ENCODE results near the gene ATP2C2. TPM values are rescaled to one million over a fixed set of nuclear protein-coding genes. Genes with fewer than 3 reads are reported as not detected.

Gene ATP2C2
- total RNA-seq, 1 donor from 2014 or later, result 17.9 TPM

DNA sequence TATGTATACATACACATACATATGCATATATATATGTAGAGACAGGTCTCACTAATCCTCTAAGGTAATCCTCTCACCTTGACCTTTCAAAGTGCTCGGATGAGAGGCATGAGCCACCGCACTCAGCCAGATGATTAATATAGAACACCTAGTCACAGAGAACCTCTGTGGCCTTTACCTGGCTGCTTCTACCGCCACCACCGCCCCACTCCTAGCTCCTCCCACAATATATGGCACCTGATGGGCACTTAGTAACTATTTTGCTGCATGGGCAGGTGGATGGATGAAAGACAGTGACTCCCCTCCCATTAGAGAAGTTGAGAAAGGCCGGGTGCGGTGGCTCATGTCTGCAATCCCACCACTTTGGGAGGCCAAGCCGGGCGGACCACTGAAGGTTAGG lies 16.7 kb upstream of the ATP2C2 start:
- no peak for DNase-seq (ENCODE audit: low read depth)
- TF ChIP-seq, protein P1, sequence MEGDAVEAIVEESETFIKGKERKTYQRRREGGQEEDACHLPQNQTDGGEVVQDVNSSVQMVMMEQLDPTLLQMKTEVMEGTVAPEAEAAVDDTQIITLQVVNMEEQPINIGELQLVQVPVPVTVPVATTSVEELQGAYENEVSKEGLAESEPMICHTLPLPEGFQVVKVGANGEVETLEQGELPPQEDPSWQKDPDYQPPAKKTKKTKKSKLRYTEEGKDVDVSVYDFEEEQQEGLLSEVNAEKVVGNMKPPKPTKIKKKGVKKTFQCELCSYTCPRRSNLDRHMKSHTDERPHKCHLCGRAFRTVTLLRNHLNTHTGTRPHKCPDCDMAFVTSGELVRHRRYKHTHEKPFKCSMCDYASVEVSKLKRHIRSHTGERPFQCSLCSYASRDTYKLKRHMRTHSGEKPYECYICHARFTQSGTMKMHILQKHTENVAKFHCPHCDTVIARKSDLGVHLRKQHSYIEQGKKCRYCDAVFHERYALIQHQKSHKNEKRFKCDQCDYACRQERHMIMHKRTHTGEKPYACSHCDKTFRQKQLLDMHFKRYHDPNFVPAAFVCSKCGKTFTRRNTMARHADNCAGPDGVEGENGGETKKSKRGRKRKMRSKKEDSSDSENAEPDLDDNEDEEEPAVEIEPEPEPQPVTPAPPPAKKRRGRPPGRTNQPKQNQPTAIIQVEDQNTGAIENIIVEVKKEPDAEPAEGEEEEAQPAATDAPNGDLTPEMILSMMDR (IDR thresholded peaks at IDR 0.05; ENCODE audit: insufficient read depth, low read length, poor library complexity, severe bottlenecking), result no peak
- H3K27me3 ChIP-seq (ENCODE audit: control insufficient read depth, insufficient read depth, low read length), result no peaks in the 10 kb centered on the region
- no peak overlapping the region for H3K4me3 ChIP-seq (ENCODE audit: low read depth, low read length)
- no peaks in the 10 kb centered on the region for H3K36me3 ChIP-seq (ENCODE audit: control insufficient read depth, insufficient read depth, low read length)

DNA sequence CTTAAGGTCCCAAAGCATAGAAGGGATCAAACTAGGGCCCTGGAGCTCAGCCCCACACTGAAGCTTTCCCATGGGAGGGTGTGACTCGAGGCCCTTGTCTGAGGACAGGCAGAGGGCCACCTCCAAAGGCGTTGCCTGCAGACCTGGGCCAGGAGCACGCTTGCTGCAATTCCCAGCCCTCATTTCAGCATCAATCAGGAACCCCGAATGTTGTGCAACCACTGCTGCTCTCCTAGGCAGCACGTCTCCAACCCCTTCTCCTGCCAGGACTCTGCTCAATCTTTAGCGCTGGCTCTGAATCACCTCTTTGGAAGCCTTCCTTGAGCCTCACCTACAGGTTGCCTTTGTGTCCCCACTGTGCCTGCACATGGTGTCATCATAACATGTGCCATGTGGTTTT lies 14.0 kb upstream of the ATP2C2 start:
- Histone ChIP-seq H3K36me3 (ENCODE audit: control insufficient read depth, insufficient read depth, low read length) (no peaks in the 10 kb centered on the region), H3K4me3 (ENCODE audit: low read depth, low read length) (no peak overlapping the region), H3K27me3 (ENCODE audit: control insufficient read depth, insufficient read depth, low read length) (no peaks in the 10 kb centered on the region)
- TF ChIP-seq, protein P1 (IDR thresholded peaks at IDR 0.05; ENCODE audit: insufficient read depth, low read length, poor library complexity, severe bottlenecking), result no peak
- DNase-seq (ENCODE audit: low read depth), result no peak

GRCh38 chr16:84355149-84355548 lies 13.2 kb upstream of the ATP2C2 start:
- Histone ChIP-seq H3K36me3 (ENCODE audit: control insufficient read depth, insufficient read depth, low read length) (no peaks in the 10 kb centered on the region), H3K27me3 (ENCODE audit: control insufficient read depth, insufficient read depth, low read length) (no peaks in the 10 kb centered on the region), H3K4me3 (ENCODE audit: low read depth, low read length) (no peak overlapping the region)
- TF ChIP-seq, protein P1 (IDR thresholded peaks at IDR 0.05; ENCODE audit: insufficient read depth, low read length, poor library complexity, severe bottlenecking), result no peak
- no peak for DNase-seq (ENCODE audit: low read depth)

DNA sequence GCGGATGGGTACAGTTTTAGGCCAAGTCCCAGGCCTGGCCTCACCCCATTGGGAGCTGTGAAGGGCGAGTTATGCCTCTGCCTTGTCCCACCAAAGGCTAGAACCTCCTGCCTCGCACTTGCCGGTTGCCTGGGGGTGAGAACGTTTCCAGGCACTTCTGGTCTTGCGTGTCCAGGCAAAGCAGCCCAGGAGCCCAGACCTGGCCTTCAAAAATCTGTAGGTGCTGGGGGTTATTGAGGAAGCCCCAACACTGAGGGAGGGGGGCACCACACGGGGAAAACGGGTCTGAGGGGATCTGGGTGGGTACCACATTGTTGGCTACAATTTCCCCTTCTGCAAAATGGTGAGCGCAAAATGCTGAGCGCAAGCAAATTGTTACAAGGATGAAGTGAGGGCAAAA lies 12.2 kb upstream of the ATP2C2 start:
- Histone ChIP-seq H3K27me3 (ENCODE audit: control insufficient read depth, insufficient read depth, low read length) (no peaks in the 10 kb centered on the region), H3K36me3 (ENCODE audit: control insufficient read depth, insufficient read depth, low read length) (no peaks in the 10 kb centered on the region), H3K4me3 (ENCODE audit: low read depth, low read length) (no peak overlapping the region)
- TF ChIP-seq, protein P1 (IDR thresholded peaks at IDR 0.05; ENCODE audit: insufficient read depth, low read length, poor library complexity, severe bottlenecking), result no peak
- no peak for DNase-seq (ENCODE audit: low read depth)

GRCh38 chr16:84356591-84357116 lies 11.7 kb upstream of the ATP2C2 start:
- no peak for DNase-seq (ENCODE audit: low read depth)
- Histone ChIP-seq H3K4me3 (ENCODE audit: low read depth, low read length) (no peak overlapping the region), H3K27me3 (ENCODE audit: control insufficient read depth, insufficient read depth, low read length) (no peaks in the 10 kb centered on the region), H3K36me3 (ENCODE audit: control insufficient read depth, insufficient read depth, low read length) (no peaks in the 10 kb centered on the region)
- TF ChIP-seq, protein P1 (IDR thresholded peaks at IDR 0.05; ENCODE audit: insufficient read depth, low read length, poor library complexity, severe bottlenecking), result no peak

GRCh38 chr16:84357191-84357651 lies 11.1 kb upstream of the ATP2C2 start:
- no peaks in the 10 kb centered on the region for H3K27me3 ChIP-seq (ENCODE audit: control insufficient read depth, insufficient read depth, low read length)
- H3K4me3 ChIP-seq (ENCODE audit: low read depth, low read length), result no peak overlapping the region
- TF ChIP-seq, protein P1 (IDR thresholded peaks at IDR 0.05; ENCODE audit: insufficient read depth, low read length, poor library complexity, severe bottlenecking), result no peak
- DNase-seq (ENCODE audit: low read depth), result peak; percentile 42
- H3K36me3 ChIP-seq (ENCODE audit: control insufficient read depth, insufficient read depth, low read length), result no peaks in the 10 kb centered on the region

All from kidney epithelial cell (primary cell).